ENCODE measurements around the gene ARMC3.
"Not testable (repeated sequence)": the region's sequence is repeated elsewhere in the genome, so short reads cannot be mapped to it uniquely, and the experiment has no call there.

The ARMC3 gene

GRCh38 chr10:22903694-22904093 lies 24.2 kb upstream of the ARMC3 start:
- TF ChIP-seq CTCF (IDR thresholded peaks at IDR 0.05): no peak
- Histone ChIP-seq H3K4me2 (ENCODE audit: low read length) (no peak overlapping the region), H3K9ac (no peak overlapping the region), H3K27me3 (ENCODE audit: control insufficient read depth, insufficient read depth, low read length) (no peaks in the 10 kb centered on the region), H3K27ac (no peak overlapping the region), H3K79me2 (no peaks in the 10 kb centered on the region), H3K4me3 (ENCODE audit: low read depth, low read length) (no peak overlapping the region), H3K4me1 (no peaks in the 10 kb centered on the region), H3K36me3 (ENCODE audit: control insufficient read depth, insufficient read depth, low read length) (no peaks in the 10 kb centered on the region), H3K9me3 (ENCODE audit: control insufficient read depth, low read length) (no peaks in the 10 kb centered on the region), H2AFZ (no peak overlapping the region)

GRCh38 chr10:22906767-22907166 lies 21.1 kb upstream of the ARMC3 start:
- no peak overlapping the region for H2AFZ ChIP-seq
- no peaks in the 10 kb centered on the region for H3K9me3 ChIP-seq (ENCODE audit: control insufficient read depth, low read length)
- no peak overlapping the region for H3K4me3 ChIP-seq (ENCODE audit: low read depth, low read length)
- H3K36me3 ChIP-seq (ENCODE audit: control insufficient read depth, insufficient read depth, low read length): no peaks in the 10 kb centered on the region
- H3K4me1 ChIP-seq: no peaks in the 10 kb centered on the region
- H3K4me2 ChIP-seq (ENCODE audit: low read length): no peak overlapping the region
- TF ChIP-seq CTCF (IDR thresholded peaks at IDR 0.05): no peak
- H3K79me2 ChIP-seq: no peaks in the 10 kb centered on the region
- H3K9ac ChIP-seq: no peak overlapping the region
- no peaks in the 10 kb centered on the region for H3K27me3 ChIP-seq (ENCODE audit: control insufficient read depth, insufficient read depth, low read length)
- H3K27ac ChIP-seq: no peak overlapping the region

GRCh38 chr10:22908837-22909236 lies 19.0 kb upstream of the ARMC3 start:
- H3K4me2 ChIP-seq (ENCODE audit: low read length): no peak overlapping the region
- H3K4me3 ChIP-seq (ENCODE audit: low read depth, low read length): no peak overlapping the region
- H3K27ac ChIP-seq: no peak overlapping the region
- H2AFZ ChIP-seq: no peak overlapping the region
- H3K36me3 ChIP-seq (ENCODE audit: control insufficient read depth, insufficient read depth, low read length): no peaks in the 10 kb centered on the region
- no peaks in the 10 kb centered on the region for H3K9me3 ChIP-seq (ENCODE audit: control insufficient read depth, low read length)
- no peaks in the 10 kb centered on the region for H3K27me3 ChIP-seq (ENCODE audit: control insufficient read depth, insufficient read depth, low read length)
- H3K9ac ChIP-seq: no peak overlapping the region
- H3K79me2 ChIP-seq: no peaks in the 10 kb centered on the region
- TF ChIP-seq CTCF (IDR thresholded peaks at IDR 0.05): no peak
- H3K4me1 ChIP-seq: no peaks in the 10 kb centered on the region

- H3K4me1 ChIP-seq; H3K27me3 ChIP-seq (ENCODE audit: control insufficient read depth, insufficient read depth, low read length); H3K9ac ChIP-seq; H3K79me2 ChIP-seq; H3K4me2 ChIP-seq (ENCODE audit: low read length); H3K9me3 ChIP-seq (ENCODE audit: control insufficient read depth, low read length); H3K4me3 ChIP-seq (ENCODE audit: low read depth, low read length); H2AFZ ChIP-seq; H3K27ac ChIP-seq; H3K36me3 ChIP-seq (ENCODE audit: control insufficient read depth, insufficient read depth, low read length): not testable (repeated sequence)
Measured at GRCh38 chr10:22909673-22910072, 18.2 kb upstream of the ARMC3 start.

GRCh38 chr10:22911067-22911466 lies 16.8 kb upstream of the ARMC3 start:
- TF ChIP-seq CTCF (IDR thresholded peaks at IDR 0.05): no peak
- H3K4me3 ChIP-seq (ENCODE audit: low read depth, low read length): no peak overlapping the region
- no peak overlapping the region for H3K27ac ChIP-seq
- no peaks in the 10 kb centered on the region for H3K79me2 ChIP-seq
- H3K9me3 ChIP-seq (ENCODE audit: control insufficient read depth, low read length): no peaks in the 10 kb centered on the region
- H3K4me2 ChIP-seq (ENCODE audit: low read length): no peak overlapping the region
- H3K4me1 ChIP-seq: no peaks in the 10 kb centered on the region
- H3K9ac ChIP-seq: no peak overlapping the region
- no peaks in the 10 kb centered on the region for H3K27me3 ChIP-seq (ENCODE audit: control insufficient read depth, insufficient read depth, low read length)
- no peaks in the 10 kb centered on the region for H3K36me3 ChIP-seq (ENCODE audit: control insufficient read depth, insufficient read depth, low read length)
- no peak overlapping the region for H2AFZ ChIP-seq

All from parathyroid adenoma (tissue), 2 donors.